Pancreas (tissue), 10 donors: ENCODE results near the gene CMAS. TPM values are rescaled to one million over a fixed set of nuclear protein-coding genes. Genes with fewer than 3 reads are reported as not detected.

Experiments
- ATAC-seq, 4 donors: fragments of 200-7000 bp; cut with Tn5 transposase; one replicate each; pipeline versions ENCODE4 v1.8.0 to v1.9.1; 2020; ENCODE audit warnings: mild to moderate bottlenecking in 4 of 4, moderate library complexity in 4 of 4
- DNase-seq, 6 donors: peaks; one replicate each; pipeline ENCODE4 v3.0.0-alpha.2; 2020
- FAIRE-seq: peaks from 2 replicates; lab custom pipeline; 2012; peaks lifted over from hg19 to GRCh38; lab: Jason Lieb, UNC
- H3K27ac ChIP-seq, 4 donors: fragments of 200-600 bp; sonication (generic); 1 replicate in 3 of 4; 2 replicates in 1 of 4; pipeline versions ENCODE4 v1.5.0 to v1.8.0; 2020
- H3K27me3 ChIP-seq, 4 donors: fragments of 200-600 bp; one replicate each; pipeline ENCODE4 v1.8.0; 2021
- H3K36me3 ChIP-seq, 3 donors: fragments of 200-600 bp; sonication (generic) in 1 of 3; one replicate each; pipeline versions ENCODE4 v1.5.0 to v1.8.0; 2020 to 2021
- H3K4me1 ChIP-seq, 3 donors: fragments of 200-600 bp; one replicate each; pipeline ENCODE4 v1.8.0; 2021
- H3K4me3 ChIP-seq, 4 donors: fragments of 200-600 bp; sonication (generic) in 2 of 4; one replicate each; pipeline versions ENCODE4 v1.5.0 to v1.8.0; 2020 to 2021
- H3K9me3 ChIP-seq, 4 donors: fragments of 200-600 bp; one replicate each; pipeline ENCODE4 v1.8.0; 2021
- WGBS, 2 donors: extraction: QIAGEN DNeasy Blood & Tissue Kit; methylation state at CpG; one replicate each; pipeline ENCODE4 v1.1.7; 2013; 5-methylcytosine and 5-hydroxymethylcytosine counted together
- intact Hi-C, 3 donors: fragments of 100-400 bp; cut with DNase I; formaldehyde crosslinking; loops; one replicate each; pipeline versions ENCODE4 v1.11.1 to v1.14.2; 2022
- polyA plus RNA-seq, 2 donors: library from polyadenylated mRNA; stranded (reverse); fragments of 200-250 nt; gene quantifications; one replicate each; pipeline ENCODE4 v1.2.3, GENCODE V29; 2013
- total RNA-seq, 6 donors: library from RNA; stranded (reverse); fragmentation: NEBNext Ultra II Directional in 4 of 6; extraction: Animal tissue kit (Norgen Biotek cat#: 25700) in 4 of 6; gene quantifications; one replicate each; pipeline versions ENCODE4 v1.2.1 to v1.2.4, GENCODE V29; 2021 to 2023
- TF ChIP-seq, protein P1 (sequence below), 4 donors: fragments of 200-600 bp; sonication (generic) in 3 of 4; IDR thresholded peaks; one replicate each; pipeline versions ENCODE4 v1.5.0 to v1.8.0; 2021; ENCODE audit warnings: antibody characterized with exemption in 4 of 4
- donor health status: healthy with polysubstance abuse.
- donor health status: DM: no; HTN: no; CAD: no; lungs with moderate emphysema.
- donor health status: DM: no; HTN: no; CAD: no.
- donor health status: control.
- donor health status: control.
- donor health status: Bipolar disorder and iron deficiency.
- donor health status: DM: yes; HTN: yes; CAD: no.
- donor health status: DM: no; HTN: no; CAD: no.
- donor health status: DM: no; HTN: no; CAD: no.
- donor health status: DM: yes; HTN: yes; CAD: no.

The CMAS gene
- total and polyA plus RNA-seq, 8 donors, result 10.9 to 23.6 (median 16.0) TPM

GRCh38 chr12:22101749-22102243 is 55.8 kb downstream of the CMAS start:
- no peaks in the 10 kb centered on the region for H3K36me3 ChIP-seq
- TF ChIP-seq, protein P1, sequence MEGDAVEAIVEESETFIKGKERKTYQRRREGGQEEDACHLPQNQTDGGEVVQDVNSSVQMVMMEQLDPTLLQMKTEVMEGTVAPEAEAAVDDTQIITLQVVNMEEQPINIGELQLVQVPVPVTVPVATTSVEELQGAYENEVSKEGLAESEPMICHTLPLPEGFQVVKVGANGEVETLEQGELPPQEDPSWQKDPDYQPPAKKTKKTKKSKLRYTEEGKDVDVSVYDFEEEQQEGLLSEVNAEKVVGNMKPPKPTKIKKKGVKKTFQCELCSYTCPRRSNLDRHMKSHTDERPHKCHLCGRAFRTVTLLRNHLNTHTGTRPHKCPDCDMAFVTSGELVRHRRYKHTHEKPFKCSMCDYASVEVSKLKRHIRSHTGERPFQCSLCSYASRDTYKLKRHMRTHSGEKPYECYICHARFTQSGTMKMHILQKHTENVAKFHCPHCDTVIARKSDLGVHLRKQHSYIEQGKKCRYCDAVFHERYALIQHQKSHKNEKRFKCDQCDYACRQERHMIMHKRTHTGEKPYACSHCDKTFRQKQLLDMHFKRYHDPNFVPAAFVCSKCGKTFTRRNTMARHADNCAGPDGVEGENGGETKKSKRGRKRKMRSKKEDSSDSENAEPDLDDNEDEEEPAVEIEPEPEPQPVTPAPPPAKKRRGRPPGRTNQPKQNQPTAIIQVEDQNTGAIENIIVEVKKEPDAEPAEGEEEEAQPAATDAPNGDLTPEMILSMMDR (IDR thresholded peaks at IDR 0.05), result no peak
- 58 to 60% methylated on average over 5 of the region's 5 CpGs for WGBS, 2 donors
- DNase-seq (peak in 1 of 6 donors; percentile 21), FAIRE-seq (no peak), ATAC-seq (peak in 3 of 4 donors; percentile 8 to 83 (median 50))
- H3K27me3 ChIP-seq, result no peaks in the 10 kb centered on the region
- intact Hi-C loops, result no loop called here
- H3K27ac ChIP-seq, result no peak overlapping the region
- no peak overlapping the region for H3K4me3 ChIP-seq
- H3K9me3 ChIP-seq, result no peaks in the 10 kb centered on the region
- no peaks in the 10 kb centered on the region for H3K4me1 ChIP-seq

- intact Hi-C loops, result no loop called here
- H3K27ac ChIP-seq, result no peak overlapping the region
- no peaks in the 10 kb centered on the region for H3K4me1 ChIP-seq
- H3K9me3 ChIP-seq, result no peaks in the 10 kb centered on the region
- H3K36me3 ChIP-seq, result no peaks in the 10 kb centered on the region
- TF ChIP-seq, protein P1 (IDR thresholded peaks at IDR 0.05), result no peak
- no peaks in the 10 kb centered on the region for H3K27me3 ChIP-seq
- ATAC-seq, result no peak
- 77 to 86% methylated on average over 2 of the region's 2 CpGs for WGBS, 2 donors
- no peak for FAIRE-seq
- no peak for DNase-seq
- H3K4me3 ChIP-seq, result no peak overlapping the region
Measured at GRCh38 chr12:22103418-22103817, 57.4 kb downstream of the CMAS start.

- intact Hi-C loops, result no loop called here
- no peaks in the 10 kb centered on the region for H3K9me3 ChIP-seq
- H3K27me3 ChIP-seq, result no peaks in the 10 kb centered on the region
- ATAC-seq (no peak), DNase-seq (no peak), FAIRE-seq (no peak)
- TF ChIP-seq, protein P1 (IDR thresholded peaks at IDR 0.05), result no peak
- no peak overlapping the region for H3K4me3 ChIP-seq
- no peaks in the 10 kb centered on the region for H3K36me3 ChIP-seq
- H3K27ac ChIP-seq, result no peak overlapping the region
- H3K4me1 ChIP-seq, result no peaks in the 10 kb centered on the region
Measured at GRCh38 chr12:22105542-22105941, 59.5 kb downstream of the CMAS start.

DNA sequence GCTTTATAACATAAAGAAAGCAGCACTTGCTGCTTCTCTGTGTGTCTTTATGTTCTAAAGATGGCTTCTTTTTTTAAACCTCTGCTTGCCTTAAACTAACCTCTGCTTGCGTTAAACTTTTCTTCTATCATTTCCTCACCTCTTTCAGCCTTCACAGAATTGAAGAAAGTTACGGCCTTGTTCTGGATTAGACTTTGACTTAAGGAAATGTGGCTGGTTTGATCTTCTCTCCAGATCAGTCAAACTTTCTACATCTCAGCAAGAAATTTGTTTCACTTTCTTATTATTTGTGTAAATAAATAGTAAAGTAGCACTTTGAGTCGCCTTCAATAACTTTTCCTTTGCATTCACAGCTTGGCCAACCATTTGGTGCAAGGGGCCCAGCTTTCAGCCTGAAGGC is 64.2 kb downstream of the CMAS start:
- TF ChIP-seq, protein P1 (IDR thresholded peaks at IDR 0.05), result no peak
- Histone ChIP-seq H3K4me3 (no peak overlapping the region), H3K27ac (no peak overlapping the region), H3K36me3 (no peaks in the 10 kb centered on the region), H3K4me1 (no peaks in the 10 kb centered on the region), H3K27me3 (peaks cover 0 to 3% (median 0%) of the 10 kb centered on the region in 4 donors), H3K9me3 (no peaks in the 10 kb centered on the region)
- ATAC-seq (no peak), FAIRE-seq (no peak), DNase-seq (no peak)
- 53 to 61% methylated on average over 3 of the region's 3 CpGs for WGBS, 2 donors
- intact Hi-C loops, result no loop called here

Other genes with a start within 250 kb of the CMAS start
- 10 to 100 TPM in 2 of 6 donors, 1 to 10 TPM in 4; 3.3 to 19.3 (median 7.5) TPM for gene ABCC9, start 104.8 kb upstream of the CMAS start, total RNA-seq
- gene ABCC9, start 104.8 kb upstream of the CMAS start, polyA plus RNA-seq, result 1 to 10 TPM; 1.4 to 5.4 TPM